HEK293T (cell line): ENCODE results near the gene NTNG2.

Experiments used
- ARNT ChIP-seq: fragments of 450-650 bp; IDR thresholded peaks from 2 replicates; pipeline ENCODE4 v1.6.1; 2017; ENCODE audit warnings: mild to moderate bottlenecking
- BHLHE40 ChIP-seq: fragments of 450-650 bp; IDR thresholded peaks from 2 replicates; pipeline ENCODE4 v1.6.1; 2016; ENCODE audit warnings: mild to moderate bottlenecking, moderate library complexity, borderline replicate concordance
- CTBP1 ChIP-seq: fragments of 450-650 bp; IDR thresholded peaks from 2 replicates; pipeline ENCODE4 v1.6.1; 2016; ENCODE audit warnings: borderline replicate concordance
- ELF4 ChIP-seq: fragments of 450-650 bp; IDR thresholded peaks from 2 replicates; pipeline ENCODE4 v1.6.1; 2017; ENCODE audit warnings: antibody characterized with exemption
- FOXA1 ChIP-seq: fragments of 450-650 bp; IDR thresholded peaks from 2 replicates; pipeline ENCODE4 v1.6.1; 2016; ENCODE audit warnings: mild to moderate bottlenecking
- FOXM1 ChIP-seq: fragments of 450-650 bp; IDR thresholded peaks from 2 replicates; pipeline ENCODE4 v1.6.1; 2017; ENCODE audit warnings: mild to moderate bottlenecking, borderline replicate concordance
- LEF1 ChIP-seq: fragments of 450-650 bp; IDR thresholded peaks from 2 replicates; pipeline ENCODE4 v1.6.1; 2017; ENCODE audit warnings: mild to moderate bottlenecking, borderline replicate concordance
- SP1 ChIP-seq: fragments of 450-650 bp; IDR thresholded peaks from 2 replicates; pipeline ENCODE4 v1.6.1; 2017
- SUZ12 ChIP-seq: fragments of 450-650 bp; IDR thresholded peaks from 2 replicates; pipeline ENCODE4 v1.6.1; 2016; ENCODE audit warnings: mild to moderate bottlenecking
- ZNF384 ChIP-seq: fragments of 450-650 bp; IDR thresholded peaks from 2 replicates; pipeline ENCODE4 v1.6.1; 2016
- TF ChIP-seq, protein P1 (sequence below): fragments of 450-650 bp; IDR thresholded peaks from 2 replicates; pipeline ENCODE4 v1.6.1; 2016

DNA sequence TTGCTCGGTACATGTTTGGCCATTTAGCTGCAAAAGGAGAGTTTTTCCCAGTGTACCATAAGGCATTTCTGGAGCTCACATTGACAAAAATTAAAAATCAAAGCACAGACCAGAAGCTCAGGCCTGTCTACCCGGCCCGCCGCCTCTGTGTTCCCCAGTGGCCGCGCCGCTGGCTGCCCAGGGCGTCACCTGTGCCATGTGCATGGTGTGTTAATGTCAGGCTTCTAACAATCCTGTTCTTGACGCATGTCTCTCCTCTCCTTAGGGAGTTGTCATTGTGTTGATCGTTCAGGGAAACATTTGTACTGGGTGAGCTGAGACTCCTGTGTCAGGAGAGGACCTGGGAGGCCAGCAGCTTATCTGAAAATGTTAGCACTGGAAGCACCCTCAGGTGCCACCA is 9.6 kb upstream of the NTNG2 start:
- TF ChIP-seq SUZ12 (no peak), FOXM1 (no peak), BHLHE40 (no peak), ARNT (no peak), SP1 (no peak), ELF4 (no peak), FOXA1 (no peak), CTBP1 (no peak), LEF1 (no peak), ZNF384 (no peak)
- TF ChIP-seq, protein P1, sequence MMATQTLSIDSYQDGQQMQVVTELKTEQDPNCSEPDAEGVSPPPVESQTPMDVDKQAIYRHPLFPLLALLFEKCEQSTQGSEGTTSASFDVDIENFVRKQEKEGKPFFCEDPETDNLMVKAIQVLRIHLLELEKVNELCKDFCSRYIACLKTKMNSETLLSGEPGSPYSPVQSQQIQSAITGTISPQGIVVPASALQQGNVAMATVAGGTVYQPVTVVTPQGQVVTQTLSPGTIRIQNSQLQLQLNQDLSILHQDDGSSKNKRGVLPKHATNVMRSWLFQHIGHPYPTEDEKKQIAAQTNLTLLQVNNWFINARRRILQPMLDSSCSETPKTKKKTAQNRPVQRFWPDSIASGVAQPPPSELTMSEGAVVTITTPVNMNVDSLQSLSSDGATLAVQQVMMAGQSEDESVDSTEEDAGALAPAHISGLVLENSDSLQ: no peak
